H9 (cell line): Measurements from ENCODE around the gene KIF16B. TPM values are rescaled to one million over a fixed set of nuclear protein-coding genes. Genes with fewer than 3 reads are reported as not detected.

ENCODE experiments used
- DNase-seq: peaks from one replicate; pipeline ENCODE4 v3.0.0-alpha.2; 2017
- H2AFZ ChIP-seq: one replicate; pipeline ENCODE4 v1.6.1; 2013; ENCODE audit warnings: mild to moderate bottlenecking, low read length, control low read depth, moderate library complexity
- H2AK5ac ChIP-seq: 2 replicates; pipeline ENCODE4 v1.6.1; 2013; ENCODE audit warnings: low read length, control low read depth, mixed read lengths; ENCODE audit not compliant: insufficient read length
- H2BK120ac ChIP-seq: one replicate; pipeline ENCODE4 v1.6.1; 2013; ENCODE audit warnings: low read depth, mild to moderate bottlenecking, low read length, control low read depth, inconsistent platforms; ENCODE audit not compliant: poor library complexity, severe bottlenecking
- H2BK12ac ChIP-seq: 2 replicates; pipeline ENCODE4 v1.6.1; 2013; ENCODE audit warnings: low read length, control low read depth, mixed read lengths, low read depth; ENCODE audit not compliant: insufficient read length
- H2BK15ac ChIP-seq: 2 replicates; pipeline ENCODE4 v1.6.1; 2013; ENCODE audit warnings: low read depth, low read length, control low read depth
- H2BK20ac ChIP-seq: one replicate; pipeline ENCODE4 v1.6.1; 2013; ENCODE audit warnings: low read depth, mild to moderate bottlenecking, low read length, control low read depth, inconsistent platforms; ENCODE audit not compliant: poor library complexity, severe bottlenecking
- H2BK5ac ChIP-seq: 2 replicates; pipeline ENCODE4 v1.6.1; 2013; ENCODE audit warnings: low read length, control low read depth, mixed read lengths; ENCODE audit not compliant: insufficient read length
- H3K14ac ChIP-seq: 2 replicates; pipeline ENCODE4 v1.6.1; 2013; ENCODE audit warnings: low read length, control low read depth; ENCODE audit not compliant: insufficient read depth
- H3K18ac ChIP-seq: 2 replicates; pipeline ENCODE4 v1.6.1; 2013; ENCODE audit warnings: low read depth, mild to moderate bottlenecking, mixed read lengths, low read length, control low read depth; ENCODE audit not compliant: insufficient read length
- H3K23ac ChIP-seq: 2 replicates; pipeline ENCODE4 v1.6.1; 2013; ENCODE audit warnings: low read length, control low read depth, mixed read lengths, low read depth; ENCODE audit not compliant: insufficient read length
- H3K23me2 ChIP-seq: 2 replicates; pipeline ENCODE4 v1.6.1; 2013; ENCODE audit warnings: low read depth, mild to moderate bottlenecking, mixed read lengths, low read length, control low read depth; ENCODE audit not compliant: insufficient read length, poor library complexity, severe bottlenecking
- H3K27ac ChIP-seq: 2 replicates; pipeline ENCODE4 v1.5.1; 2013; ENCODE audit warnings: low read length, control low read depth, mixed read lengths, low read depth; ENCODE audit not compliant: insufficient read length
- H3K27me3 ChIP-seq: 2 replicates; pipeline ENCODE4 v1.6.1; 2013; ENCODE audit warnings: low read length, control low read depth, inconsistent platforms; ENCODE audit not compliant: insufficient read depth
- H3K4ac ChIP-seq: 2 replicates; pipeline ENCODE4 v1.6.1; 2013; ENCODE audit warnings: low read depth, mild to moderate bottlenecking, control low read depth, inconsistent platforms, low read length, moderate library complexity
- H3K4me1 ChIP-seq: 2 replicates; pipeline ENCODE4 v1.6.1; 2013; ENCODE audit warnings: low read length, control low read depth, inconsistent platforms; ENCODE audit not compliant: insufficient read depth
- H3K4me2 ChIP-seq: 2 replicates; pipeline ENCODE4 v1.6.1; 2013; ENCODE audit warnings: low read length, control low read depth, mixed read lengths; ENCODE audit not compliant: insufficient read length, insufficient read depth
- H3K56ac ChIP-seq: 2 replicates; pipeline ENCODE4 v1.6.1; 2013; ENCODE audit warnings: low read depth, mild to moderate bottlenecking, mixed read lengths, low read length, control low read depth; ENCODE audit not compliant: insufficient read length
- H3K79me1 ChIP-seq: 2 replicates; pipeline ENCODE4 v1.6.1; 2013; ENCODE audit warnings: low read depth, mild to moderate bottlenecking, moderate library complexity, low read length, control low read depth, inconsistent platforms; ENCODE audit not compliant: insufficient read depth, poor library complexity, severe bottlenecking
- H3K79me2 ChIP-seq: 2 replicates; pipeline ENCODE4 v1.6.1; 2013; ENCODE audit warnings: low read length, control low read depth, inconsistent platforms; ENCODE audit not compliant: insufficient read depth
- H3K9ac ChIP-seq: 2 replicates; pipeline ENCODE4 v1.6.1; 2013; ENCODE audit warnings: low read length, control low read depth, mixed read lengths; ENCODE audit not compliant: insufficient read length; ENCODE audit errors: extremely low read depth
- H3K9me3 ChIP-seq: one replicate; pipeline ENCODE4 v1.6.1; 2013; ENCODE audit warnings: low read depth, low read length, inconsistent platforms; ENCODE audit not compliant: control insufficient read depth
- H3T11ph ChIP-seq: one replicate; pipeline ENCODE4 v1.6.1; 2013; ENCODE audit warnings: mild to moderate bottlenecking, low read length, control low read depth, inconsistent platforms
- H4K20me1 ChIP-seq: one replicate; pipeline ENCODE4 v1.6.1; 2013; ENCODE audit not compliant: control insufficient read depth, insufficient read length, insufficient read depth
- H4K5ac ChIP-seq: 2 replicates; pipeline ENCODE4 v1.6.1; 2013; ENCODE audit warnings: low read depth, mild to moderate bottlenecking, mixed read lengths, low read length, control low read depth; ENCODE audit not compliant: insufficient read length
- H4K8ac ChIP-seq: replicated peaks from 2 replicates; pipeline ENCODE4 v1.6.1; 2013; ENCODE audit warnings: low read length, control low read depth, mixed read lengths, low read depth; ENCODE audit not compliant: insufficient read length
- H4K91ac ChIP-seq: 2 replicates; pipeline ENCODE4 v1.6.1; 2013; ENCODE audit warnings: low read depth, mild to moderate bottlenecking, moderate library complexity, mixed read lengths, low read length, control low read depth; ENCODE audit not compliant: insufficient read length
- H3K27ac Mint-ChIP-seq, 3 experiments: 2 replicates in 2 of 3; 3 replicates in 1 of 3; pipeline ENCODE4 v1.8.0; 2020 to 2021; ENCODE audit warnings: mixed read lengths in 3 of 3, mild to moderate bottlenecking in 1 of 3, moderate library complexity in 1 of 3
- H3K27me3 Mint-ChIP-seq: 2 replicates; pipeline ENCODE4 v1.8.0; 2021; ENCODE audit warnings: low read depth, mild to moderate bottlenecking, moderate library complexity, mixed read lengths
- H3K36me3 Mint-ChIP-seq, 3 experiments: 2 replicates in 2 of 3; 3 replicates in 1 of 3; pipeline ENCODE4 v1.8.0; 2020 to 2021; ENCODE audit warnings: low read depth in 3 of 3, mixed read lengths in 3 of 3; ENCODE audit not compliant: insufficient read depth in 1 of 3
- H3K4me1 Mint-ChIP-seq, 2 experiments: 2 replicates each; pipeline ENCODE4 v1.8.0; 2020; ENCODE audit warnings: mixed read lengths in 2 of 2
- H3K4me3 Mint-ChIP-seq, 2 experiments: 2 replicates in 1 of 2; 3 replicates in 1 of 2; pipeline ENCODE4 v1.8.0; 2020 to 2021; ENCODE audit warnings: mild to moderate bottlenecking in 2 of 2, mixed read lengths in 2 of 2, moderate library complexity in 1 of 2
- H3K9me3 Mint-ChIP-seq, 2 experiments: 2 replicates in 1 of 2; 3 replicates in 1 of 2; pipeline ENCODE4 v1.8.0; 2020; ENCODE audit warnings: mild to moderate bottlenecking in 2 of 2, mixed read lengths in 2 of 2, moderate library complexity in 1 of 2
- CTCF ChIP-seq: fragments of 200-600 bp; sonication (generic); conservative IDR thresholded peaks from 3 replicates; pipeline ENCODE4 v1.8.0; 2021; ENCODE audit warnings: antibody characterized with exemption, mild to moderate bottlenecking
- whole genome bisulfite sequencing: extraction: QIAGEN DNeasy Blood & Tissue Kit; methylation state at CpG from one replicate; pipeline ENCODE4 v1.1.7; 2013; ENCODE audit warnings: missing lambda C conversion rate, low lambda C conversion rate, mixed read lengths; ENCODE audit not compliant: insufficient read length; ENCODE audit errors: extremely low coverage; 5-methylcytosine and 5-hydroxymethylcytosine counted together
- total RNA-seq: library from RNA; stranded (reverse); gene quantifications from 2 replicates; pipeline ENCODE4 v1.2.1, GENCODE V29; 2021

The KIF16B gene
- total RNA-seq, 1 experiment from 2014 or later = 7.4 TPM

GRCh38 chr20:16497896-16498295 is 75.4 kb downstream of the KIF16B start:
- Histone ChIP-seq H3K56ac (no peak overlapping the region), H2BK20ac (no peak overlapping the region), H3K27ac (no peak overlapping the region), H4K8ac (no peak overlapping the region), H3K79me1 (no peaks in the 10 kb centered on the region), H2AFZ (no peak overlapping the region), H4K5ac (no peak overlapping the region), H3T11ph (no peak overlapping the region), H3K79me2 (no peaks in the 10 kb centered on the region), H3K4me1 (no peaks in the 10 kb centered on the region), H2AK5ac (no peak overlapping the region), H3K14ac (no peak overlapping the region), H3K4me2 (no peak overlapping the region), H3K23me2 (no peaks in the 10 kb centered on the region), H3K18ac (no peak overlapping the region), H4K20me1 (no peaks in the 10 kb centered on the region), H4K91ac (no peak overlapping the region), H2BK12ac (no peak overlapping the region), H3K27me3 (no peaks in the 10 kb centered on the region), H3K9me3 (no peaks in the 10 kb centered on the region), H2BK5ac (no peak overlapping the region), H2BK120ac (no peak overlapping the region), H2BK15ac (no peak overlapping the region), H3K9ac (no peak overlapping the region), H3K4ac (no peak overlapping the region), H3K23ac (no peak overlapping the region)
- TF ChIP-seq CTCF = no peak
- Mint-ChIP-seq H3K27ac (no peak overlapping the region; a peak in 1 of 7 replicates), H3K9me3 (no peaks in the 10 kb centered on the region), H3K27me3 (no peaks in the 10 kb centered on the region), H3K36me3 (peaks cover 0 to 2% (median 0%) of the 10 kb centered on the region in 3 experiments; a peak in 1 of 7 replicates), H3K4me3 (no peak overlapping the region), H3K4me1 (peaks cover 0 to 4% of the 10 kb centered on the region in 2 experiments; a peak in 2 of 4 replicates)
- DNase-seq = no peak
- WGBS = no CpG with 5 or more reads among the region's 6 CpGs
